HTERT RPE-1 (cell line): Measurements from ENCODE around the gene CHST9.
"Not testable (repeated sequence)": the region's sequence is repeated elsewhere in the genome, so short reads cannot be mapped to it uniquely, and the experiment has no call there.

Experiments
- in situ Hi-C: fragments of 300-500 bp; cut with MboI; formaldehyde crosslinking; loops from 4 replicates; pipeline ENCODE4 v1.14.3; 2020; ENCODE audit warnings: low sequenced_read_pairs

Gene CHST9

DNA sequence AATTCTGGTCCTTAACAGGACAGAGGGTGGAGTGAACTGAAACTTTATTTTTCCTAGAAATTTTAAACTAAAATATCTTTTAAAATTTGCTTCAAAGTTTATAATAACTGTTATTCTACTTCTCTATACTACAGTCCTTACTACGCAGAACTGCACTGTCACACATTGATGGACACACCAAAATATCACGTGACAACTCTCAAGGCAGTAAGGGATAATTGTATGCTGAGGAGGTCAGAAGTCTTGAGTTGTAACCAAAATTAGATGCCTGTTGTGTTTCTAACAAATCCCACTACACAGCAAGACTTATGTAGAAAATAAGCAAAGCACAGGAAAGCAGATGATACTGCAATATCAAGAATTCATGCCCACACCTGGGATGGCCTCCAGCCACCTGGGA is 76.3 kb downstream of the CHST9 start:
- in situ Hi-C loops = no loop called here

GRCh38 chr18:27104743-27105142 is 80.4 kb downstream of the CHST9 start:
- in situ Hi-C loops = no loop called here

GRCh38 chr18:27094621-27095020 is 90.5 kb downstream of the CHST9 start:
- in situ Hi-C loops = no loop called here

- in situ Hi-C loops = not testable (repeated sequence)
Observed at GRCh38 chr18:27093290-27093689, 91.8 kb downstream of the CHST9 start.

- in situ Hi-C loops = no loop called here
Observed at GRCh38 chr18:27081701-27082100, 103.4 kb downstream of the CHST9 start.

GRCh38 chr18:27075828-27076227 is 109.3 kb downstream of the CHST9 start:
- in situ Hi-C loops = no loop called here

DNA sequence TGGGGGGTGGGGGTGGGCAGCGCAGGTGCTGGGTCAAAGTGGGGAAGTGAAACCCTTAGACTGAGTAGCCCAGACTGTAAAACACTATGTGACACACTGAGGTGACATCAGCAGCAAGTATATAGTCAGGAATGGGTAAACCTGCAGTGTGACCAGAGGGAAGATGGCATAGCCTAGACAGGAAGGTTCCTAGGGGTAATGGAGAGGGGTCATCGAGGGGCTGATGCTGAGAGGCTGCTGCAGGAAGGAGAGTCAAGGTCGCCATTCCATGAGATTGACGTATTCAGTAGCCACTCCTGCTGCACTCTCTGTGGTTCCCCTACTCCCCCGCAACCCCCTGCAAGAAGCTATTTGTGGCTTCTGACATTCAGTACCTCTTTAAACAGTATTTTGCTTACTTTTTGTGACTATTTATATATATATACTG is 111.7 kb downstream of the CHST9 start:
- in situ Hi-C loops = no loop called here

- in situ Hi-C loops = no loop called here
Observed at GRCh38 chr18:27064673-27065072, 120.4 kb downstream of the CHST9 start.

DNA sequence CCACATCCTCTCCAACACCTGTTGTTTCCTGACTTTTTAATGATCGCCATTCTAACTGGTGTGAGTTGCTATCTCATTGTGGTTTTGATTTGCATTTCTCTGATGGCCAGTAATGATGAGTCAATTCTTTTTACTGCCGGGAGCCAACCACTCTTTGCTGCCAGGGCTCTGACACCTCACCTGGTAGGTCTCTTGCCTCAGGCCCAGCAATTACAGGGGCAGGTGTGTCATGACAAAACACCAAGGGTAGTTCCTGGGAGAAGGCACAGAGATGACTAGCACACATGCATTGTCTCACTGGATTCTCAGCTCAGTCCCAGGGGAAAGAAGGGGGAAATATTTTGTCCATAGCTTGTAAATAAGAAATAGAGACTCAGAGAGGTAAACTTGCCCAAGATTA is 122.3 kb downstream of the CHST9 start:
- in situ Hi-C loops = no loop called here

GRCh38 chr18:27061488-27062095 is 123.5 kb downstream of the CHST9 start:
- in situ Hi-C loops = no loop called here

- in situ Hi-C loops = no loop called here
Observed at GRCh38 chr18:27057519-27058234, 127.4 kb downstream of the CHST9 start.

DNA sequence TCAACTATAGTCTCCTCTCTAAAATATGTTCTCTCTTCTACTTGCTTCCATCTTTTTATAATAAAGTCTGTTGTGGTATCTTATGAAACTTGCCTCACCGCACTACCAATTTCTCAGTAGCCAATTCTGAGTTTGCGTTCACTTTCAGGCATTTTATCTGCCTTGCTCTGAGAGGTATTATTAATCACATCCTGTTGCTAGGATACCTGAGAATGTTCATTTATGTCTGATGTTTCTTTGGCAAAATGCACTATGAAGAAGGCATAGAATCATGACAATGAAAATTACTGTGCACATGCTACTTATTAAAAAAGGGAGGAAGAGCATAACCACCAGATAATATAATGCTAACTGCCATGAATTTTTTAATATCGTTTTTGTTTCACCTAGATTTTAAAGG is 130.2 kb downstream of the CHST9 start:
- in situ Hi-C loops = no loop called here

GRCh38 chr18:27049969-27050368 is 135.1 kb downstream of the CHST9 start:
- in situ Hi-C loops = no loop called here

GRCh38 chr18:27045342-27045741 is 139.8 kb downstream of the CHST9 start:
- in situ Hi-C loops = no loop called here

- in situ Hi-C loops = no loop called here
Observed at GRCh38 chr18:27042177-27042576, 142.9 kb downstream of the CHST9 start.

DNA sequence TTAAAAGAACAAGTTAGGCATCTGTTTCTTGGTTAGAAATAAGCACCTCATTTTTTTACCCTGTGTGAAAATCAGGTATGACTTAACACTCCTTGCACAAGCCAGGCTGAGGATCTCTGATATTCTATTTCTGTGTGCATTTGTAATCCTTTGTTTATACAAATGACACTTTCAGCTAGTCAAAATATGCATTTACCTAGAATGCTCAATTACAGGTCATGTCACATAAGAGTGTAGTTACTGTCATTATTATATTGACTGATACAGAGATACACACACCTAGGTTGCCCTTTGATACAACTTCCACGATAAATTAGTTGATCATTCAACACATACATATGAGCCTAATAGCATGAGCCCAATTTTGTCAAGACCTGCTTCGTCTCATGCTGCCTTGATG is 144.3 kb downstream of the CHST9 start:
- in situ Hi-C loops = no loop called here

GRCh38 chr18:27033722-27034121 is 151.4 kb downstream of the CHST9 start:
- in situ Hi-C loops = no loop called here

- in situ Hi-C loops = no loop called here
Observed at GRCh38 chr18:27030421-27030820, 154.7 kb downstream of the CHST9 start.

- in situ Hi-C loops = no loop called here
Observed at GRCh38 chr18:27022477-27022876, 162.6 kb downstream of the CHST9 start.

- in situ Hi-C loops = no loop called here
Observed at GRCh38 chr18:27017901-27018500, 167.1 kb downstream of the CHST9 start.

GRCh38 chr18:27014841-27015240 is 170.3 kb downstream of the CHST9 start:
- in situ Hi-C loops = no loop called here

- in situ Hi-C loops = no loop called here
Observed at GRCh38 chr18:27010784-27011183, 174.3 kb downstream of the CHST9 start.
